Mucosa of stomach (tissue), 1 donor: Measurements from ENCODE around the gene CLMN.
"Not testable (repeated sequence)": the region's sequence is repeated elsewhere in the genome, so short reads cannot be mapped to it uniquely, and the experiment has no call there.

Experiments used
- H3K27me3 ChIP-seq: one replicate; pipeline ENCODE4 v1.7.0; 2013; ENCODE audit warnings: mild to moderate bottlenecking, low read length; ENCODE audit not compliant: control insufficient read depth, insufficient read depth
- H3K36me3 ChIP-seq: one replicate; pipeline ENCODE4 v1.7.0; 2013; ENCODE audit warnings: low read length; ENCODE audit not compliant: control insufficient read depth, insufficient read depth
- H3K4me1 ChIP-seq: one replicate; pipeline ENCODE4 v1.7.0; 2013; ENCODE audit warnings: mild to moderate bottlenecking, low read length; ENCODE audit not compliant: control insufficient read depth, insufficient read depth
- H3K4me3 ChIP-seq: one replicate; pipeline ENCODE4 v1.7.0; 2013; ENCODE audit warnings: low read length
- H3K9ac ChIP-seq: one replicate; pipeline ENCODE4 v1.7.0; 2013; ENCODE audit warnings: mild to moderate bottlenecking, low read length, moderate library complexity
- H3K9me3 ChIP-seq: one replicate; pipeline ENCODE4 v1.7.0; 2013; ENCODE audit warnings: mild to moderate bottlenecking, low read length, moderate library complexity; ENCODE audit not compliant: control insufficient read depth
- donor health status: Pancreatic carcinoma.

The CLMN gene

GRCh38 chr14:95285566-95285965 lies 34.1 kb downstream of the CLMN start:
- Histone ChIP-seq H3K4me3 (no peak overlapping the region), H3K9me3 (no peaks in the 10 kb centered on the region), H3K4me1 (peaks cover 10% of the 10 kb centered on the region), H3K27me3 (no peaks in the 10 kb centered on the region), H3K9ac (no peak overlapping the region), H3K36me3 (no peaks in the 10 kb centered on the region)

GRCh38 chr14:95283802-95284201 lies 35.9 kb downstream of the CLMN start:
- not testable (repeated sequence) for H3K27me3 ChIP-seq, H3K36me3 ChIP-seq, H3K9ac ChIP-seq, H3K4me3 ChIP-seq, H3K9me3 ChIP-seq, H3K4me1 ChIP-seq

DNA sequence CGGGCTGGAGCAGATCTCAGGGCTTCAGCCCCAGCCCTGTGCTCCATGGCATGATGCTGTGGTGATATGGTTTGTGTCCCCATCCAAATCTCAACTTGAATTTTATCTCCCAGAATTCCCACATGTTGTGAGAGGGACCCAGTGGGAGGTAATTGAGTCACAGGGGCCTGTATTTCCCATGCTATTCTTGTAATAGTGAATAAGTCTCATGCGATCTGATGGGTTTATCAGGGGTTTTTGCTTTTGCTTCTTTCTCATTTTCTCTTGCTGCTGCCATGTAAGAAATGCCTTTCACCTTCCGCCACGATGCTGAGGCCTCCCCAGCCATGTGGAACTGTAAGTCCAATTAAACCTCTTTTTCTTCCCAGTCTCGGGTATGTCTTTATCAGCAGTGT lies 36.7 kb downstream of the CLMN start:
- not testable (repeated sequence) for H3K36me3 ChIP-seq, H3K27me3 ChIP-seq, H3K9ac ChIP-seq, H3K4me1 ChIP-seq, H3K4me3 ChIP-seq, H3K9me3 ChIP-seq

DNA sequence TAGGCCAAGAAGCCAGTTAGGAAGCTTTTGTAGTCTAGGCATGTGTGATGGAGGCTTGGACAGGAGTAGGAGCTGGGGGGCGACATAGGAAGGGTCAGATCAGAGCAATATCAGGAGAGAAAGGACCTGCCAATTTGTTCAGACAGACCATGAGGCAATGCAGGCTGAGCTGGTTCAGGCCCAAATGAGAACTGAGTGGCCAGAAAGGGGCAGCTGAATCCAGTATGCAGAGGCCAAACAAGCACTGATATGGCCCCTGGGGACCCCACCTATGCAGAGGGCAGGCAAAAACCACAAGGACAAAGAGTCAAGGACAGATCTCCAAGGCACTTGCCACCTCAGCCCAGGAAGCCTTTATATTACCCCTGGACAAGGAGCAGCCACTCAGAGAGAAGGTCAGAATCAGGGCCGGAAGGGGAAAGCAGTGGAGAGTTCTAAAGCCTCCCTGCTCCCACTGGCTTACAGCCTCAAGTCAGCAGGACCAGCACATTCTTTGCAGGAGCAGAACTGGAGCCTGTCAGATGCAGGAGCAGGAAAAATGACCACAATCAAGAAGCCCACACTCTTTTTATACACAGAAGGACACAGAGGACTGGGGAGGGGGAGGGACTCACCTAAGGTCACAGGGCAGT lies 37.2 kb downstream of the CLMN start:
- H3K27me3 ChIP-seq: no peaks in the 10 kb centered on the region
- peaks cover 8% of the 10 kb centered on the region for H3K4me1 ChIP-seq
- H3K9me3 ChIP-seq: no peaks in the 10 kb centered on the region
- H3K4me3 ChIP-seq: no peak overlapping the region
- H3K9ac ChIP-seq: no peak overlapping the region
- no peaks in the 10 kb centered on the region for H3K36me3 ChIP-seq

DNA sequence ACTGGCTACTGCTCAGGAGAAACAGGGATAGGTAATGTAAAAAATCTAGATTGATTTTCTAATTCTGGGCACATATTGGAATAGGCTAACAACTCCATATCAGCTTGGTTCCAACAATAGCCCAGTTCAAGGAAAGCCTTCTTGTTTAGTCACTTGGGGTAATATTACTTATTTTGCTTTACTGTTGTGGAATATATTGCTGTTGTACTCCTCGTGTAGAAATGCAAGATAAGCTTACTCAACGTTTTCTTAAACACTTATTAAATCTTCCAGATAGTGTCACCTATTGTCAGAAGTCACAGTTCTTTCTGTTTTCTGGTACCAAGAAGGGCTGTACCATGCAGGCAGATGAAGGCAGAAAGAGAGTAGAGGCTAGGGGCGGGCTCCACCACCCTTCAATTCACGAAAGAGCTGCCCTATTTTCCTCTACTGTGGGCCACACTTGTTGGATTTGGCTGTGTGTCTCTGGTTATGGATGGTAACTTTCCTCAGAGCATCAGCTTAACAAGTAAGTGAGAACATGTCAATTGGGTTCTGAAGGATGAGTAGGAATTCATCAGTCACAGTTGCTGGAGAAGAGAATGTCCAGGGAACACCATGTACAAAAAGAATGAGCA lies 38.0 kb downstream of the CLMN start:
- Histone ChIP-seq H3K9me3 (no peaks in the 10 kb centered on the region), H3K9ac (no peak overlapping the region), H3K27me3 (no peaks in the 10 kb centered on the region), H3K4me3 (no peak overlapping the region), H3K4me1 (peaks cover 8% of the 10 kb centered on the region), H3K36me3 (no peaks in the 10 kb centered on the region)

GRCh38 chr14:95275494-95275893 lies 44.2 kb downstream of the CLMN start:
- H3K4me3 ChIP-seq: no peak overlapping the region
- peaks cover 43% of the 10 kb centered on the region for H3K4me1 ChIP-seq
- no peaks in the 10 kb centered on the region for H3K36me3 ChIP-seq
- H3K9me3 ChIP-seq: no peaks in the 10 kb centered on the region
- H3K9ac ChIP-seq: no peak overlapping the region
- H3K27me3 ChIP-seq: no peaks in the 10 kb centered on the region

DNA sequence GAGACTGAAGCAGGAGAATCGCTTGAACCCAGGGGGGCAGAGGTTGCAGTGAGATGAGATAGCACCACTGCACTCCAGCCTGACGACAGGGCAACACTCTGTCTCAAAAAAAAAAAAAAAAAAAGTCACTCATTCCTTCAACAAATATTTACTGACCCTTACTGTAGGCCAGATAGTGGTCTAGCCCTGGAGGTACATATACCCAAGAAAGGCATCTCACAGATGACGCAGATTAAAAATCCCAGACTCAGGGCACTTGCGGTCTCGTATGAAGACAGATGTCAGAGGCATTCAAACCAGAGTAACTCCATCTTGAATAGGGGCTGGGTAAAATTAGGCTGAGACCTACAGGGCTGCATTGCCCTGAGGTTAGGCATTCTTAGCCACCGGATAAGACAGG lies 44.8 kb downstream of the CLMN start:
- H3K27me3 ChIP-seq: no peaks in the 10 kb centered on the region
- no peak overlapping the region for H3K9ac ChIP-seq
- H3K36me3 ChIP-seq: no peaks in the 10 kb centered on the region
- no peak overlapping the region for H3K4me3 ChIP-seq
- H3K9me3 ChIP-seq: no peaks in the 10 kb centered on the region
- peaks cover 43% of the 10 kb centered on the region for H3K4me1 ChIP-seq

DNA sequence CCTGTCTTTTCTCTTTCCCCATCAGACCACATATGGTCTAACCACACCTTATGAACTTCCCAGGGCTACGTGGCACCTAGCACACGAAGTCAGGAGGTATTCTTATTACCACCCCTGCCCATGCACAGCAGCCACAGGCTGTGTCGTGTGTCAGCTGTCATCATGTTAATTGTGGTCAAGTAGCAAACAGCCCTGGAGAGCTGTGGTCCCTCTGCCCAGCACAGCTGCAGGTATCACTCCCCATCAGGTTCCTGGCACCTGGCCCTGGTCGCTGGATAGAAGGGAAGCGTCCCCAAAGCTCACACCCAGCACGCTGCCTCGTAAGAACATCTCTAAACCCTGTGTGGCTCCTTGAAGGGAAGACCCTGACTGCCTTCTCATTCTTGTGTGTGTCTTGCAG lies 45.4 kb downstream of the CLMN start:
- H3K9me3 ChIP-seq: no peaks in the 10 kb centered on the region
- H3K4me1 ChIP-seq: peaks cover 43% of the 10 kb centered on the region
- H3K27me3 ChIP-seq: no peaks in the 10 kb centered on the region
- no peak overlapping the region for H3K4me3 ChIP-seq
- no peaks in the 10 kb centered on the region for H3K36me3 ChIP-seq
- no peak overlapping the region for H3K9ac ChIP-seq

GRCh38 chr14:95273001-95273978 lies 46.4 kb downstream of the CLMN start:
- no peaks in the 10 kb centered on the region for H3K27me3 ChIP-seq
- no peak overlapping the region for H3K4me3 ChIP-seq
- H3K9me3 ChIP-seq: no peaks in the 10 kb centered on the region
- no peak overlapping the region for H3K9ac ChIP-seq
- H3K36me3 ChIP-seq: no peaks in the 10 kb centered on the region
- peaks cover 43% of the 10 kb centered on the region for H3K4me1 ChIP-seq

DNA sequence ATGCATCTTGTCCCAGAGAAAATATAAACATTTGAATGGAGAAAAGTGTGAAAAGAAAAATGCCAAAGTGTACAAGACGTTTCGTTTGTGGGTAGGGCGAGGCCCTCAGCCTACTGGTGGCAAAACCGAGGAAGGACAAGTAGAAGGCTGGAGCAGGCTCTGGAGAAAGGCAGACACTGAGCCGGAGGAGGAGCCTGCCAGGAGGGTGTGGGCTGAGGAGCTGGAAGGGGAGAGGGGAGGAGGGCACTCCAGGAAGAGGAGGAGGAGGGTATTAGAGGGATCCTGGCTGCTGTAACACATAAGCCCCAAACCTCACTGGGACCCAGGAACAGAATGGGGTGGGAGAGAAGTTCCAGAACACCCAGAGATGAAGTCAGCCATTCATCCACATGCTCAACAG lies 47.7 kb downstream of the CLMN start:
- Histone ChIP-seq H3K4me3 (no peak overlapping the region), H3K36me3 (no peaks in the 10 kb centered on the region), H3K4me1 (peaks cover 48% of the 10 kb centered on the region), H3K9ac (no peak overlapping the region), H3K27me3 (no peaks in the 10 kb centered on the region), H3K9me3 (no peaks in the 10 kb centered on the region)

DNA sequence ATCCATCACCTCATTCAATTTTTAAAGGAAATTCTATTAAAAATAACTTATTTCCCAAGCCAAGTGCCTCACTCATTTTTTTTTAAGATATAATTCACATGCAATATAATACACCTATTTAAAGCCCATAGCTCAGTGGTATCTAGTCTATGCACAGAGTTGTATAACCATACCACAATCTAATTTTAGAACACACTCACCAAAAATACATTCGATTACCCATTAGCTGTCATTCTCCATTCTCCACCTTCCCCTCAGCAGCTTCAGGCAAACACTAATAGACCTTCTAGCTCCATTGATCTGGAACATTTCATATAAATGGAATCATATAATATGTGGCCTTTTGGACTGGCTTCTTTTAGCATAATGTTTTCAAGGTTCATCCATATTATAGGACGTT lies 49.5 kb downstream of the CLMN start:
- Histone ChIP-seq H3K4me3 (no peak overlapping the region), H3K9ac (no peak overlapping the region), H3K9me3 (no peaks in the 10 kb centered on the region), H3K4me1 (peaks cover 54% of the 10 kb centered on the region), H3K27me3 (no peaks in the 10 kb centered on the region), H3K36me3 (no peaks in the 10 kb centered on the region)

GRCh38 chr14:95269493-95269892 lies 50.2 kb downstream of the CLMN start:
- Histone ChIP-seq H3K4me3 (no peak overlapping the region), H3K4me1 (peaks cover 55% of the 10 kb centered on the region), H3K9ac (no peak overlapping the region), H3K9me3 (no peaks in the 10 kb centered on the region), H3K27me3 (no peaks in the 10 kb centered on the region), H3K36me3 (no peaks in the 10 kb centered on the region)
